Measurements from ENCODE around the gene SERPINA12.

SERPINA12 gene

DNA sequence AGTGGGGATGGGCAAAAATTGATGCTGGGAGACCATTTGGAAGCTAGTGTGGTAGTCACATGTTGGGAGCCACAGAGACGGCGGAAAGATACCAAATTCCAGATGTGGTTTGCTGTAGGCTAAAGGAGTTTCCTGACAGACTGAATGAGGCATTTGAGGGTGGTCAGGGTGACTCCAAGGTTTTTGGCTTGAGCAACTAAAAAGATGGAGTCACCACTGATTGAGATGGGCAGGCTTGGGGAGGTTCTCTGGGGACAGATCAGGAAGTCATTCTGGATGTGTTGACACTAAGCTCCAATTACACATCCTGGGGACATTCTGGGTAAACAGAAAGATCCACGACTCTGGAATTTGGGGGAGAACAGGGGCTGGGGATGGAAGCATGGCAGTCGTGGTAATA, 17.8 kb downstream of the SERPINA12 start:
- DNase-seq (ENCODE audit: low read depth), result no peak
- no peak overlapping the region for H3K4me3 ChIP-seq (ENCODE audit: low read length)
- TF ChIP-seq, protein P1, sequence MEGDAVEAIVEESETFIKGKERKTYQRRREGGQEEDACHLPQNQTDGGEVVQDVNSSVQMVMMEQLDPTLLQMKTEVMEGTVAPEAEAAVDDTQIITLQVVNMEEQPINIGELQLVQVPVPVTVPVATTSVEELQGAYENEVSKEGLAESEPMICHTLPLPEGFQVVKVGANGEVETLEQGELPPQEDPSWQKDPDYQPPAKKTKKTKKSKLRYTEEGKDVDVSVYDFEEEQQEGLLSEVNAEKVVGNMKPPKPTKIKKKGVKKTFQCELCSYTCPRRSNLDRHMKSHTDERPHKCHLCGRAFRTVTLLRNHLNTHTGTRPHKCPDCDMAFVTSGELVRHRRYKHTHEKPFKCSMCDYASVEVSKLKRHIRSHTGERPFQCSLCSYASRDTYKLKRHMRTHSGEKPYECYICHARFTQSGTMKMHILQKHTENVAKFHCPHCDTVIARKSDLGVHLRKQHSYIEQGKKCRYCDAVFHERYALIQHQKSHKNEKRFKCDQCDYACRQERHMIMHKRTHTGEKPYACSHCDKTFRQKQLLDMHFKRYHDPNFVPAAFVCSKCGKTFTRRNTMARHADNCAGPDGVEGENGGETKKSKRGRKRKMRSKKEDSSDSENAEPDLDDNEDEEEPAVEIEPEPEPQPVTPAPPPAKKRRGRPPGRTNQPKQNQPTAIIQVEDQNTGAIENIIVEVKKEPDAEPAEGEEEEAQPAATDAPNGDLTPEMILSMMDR (IDR thresholded peaks at IDR 0.05; ENCODE audit: insufficient read depth, low read depth, low read length, missing control alignments), result no peak

DNA sequence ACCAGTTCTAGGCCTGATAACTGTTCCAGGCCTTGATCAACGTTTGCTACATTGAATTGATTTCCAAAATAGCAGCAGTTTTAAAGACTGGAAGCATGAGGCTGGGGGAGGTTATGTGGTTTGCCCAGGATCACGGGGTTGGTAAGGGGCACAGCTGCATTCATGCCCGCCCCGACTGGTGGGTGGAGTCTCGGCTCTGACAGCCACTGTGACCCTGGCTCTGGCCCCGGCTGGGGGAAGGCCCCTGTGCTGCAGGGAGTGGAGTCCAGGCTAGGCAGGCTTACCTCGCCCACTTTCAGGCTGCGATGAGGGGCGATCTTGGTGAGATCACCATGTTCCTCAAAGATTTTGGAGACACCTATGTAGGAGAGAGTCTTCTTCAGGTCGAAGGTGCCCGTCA, 19.9 kb downstream of the SERPINA12 start:
- no peak for DNase-seq (ENCODE audit: low read depth)
- TF ChIP-seq, protein P1 (IDR thresholded peaks at IDR 0.05; ENCODE audit: insufficient read depth, low read depth, low read length, missing control alignments), result no peak
- no peak overlapping the region for H3K4me3 ChIP-seq (ENCODE audit: low read length)

- H3K4me3 ChIP-seq (ENCODE audit: low read length), result no peak overlapping the region
- DNase-seq (ENCODE audit: low read depth), result no peak
- TF ChIP-seq, protein P1 (IDR thresholded peaks at IDR 0.05; ENCODE audit: insufficient read depth, low read depth, low read length, missing control alignments), result no peak
Observed at GRCh38 chr14:94486883-94487282, 22.4 kb downstream of the SERPINA12 start.

DNA sequence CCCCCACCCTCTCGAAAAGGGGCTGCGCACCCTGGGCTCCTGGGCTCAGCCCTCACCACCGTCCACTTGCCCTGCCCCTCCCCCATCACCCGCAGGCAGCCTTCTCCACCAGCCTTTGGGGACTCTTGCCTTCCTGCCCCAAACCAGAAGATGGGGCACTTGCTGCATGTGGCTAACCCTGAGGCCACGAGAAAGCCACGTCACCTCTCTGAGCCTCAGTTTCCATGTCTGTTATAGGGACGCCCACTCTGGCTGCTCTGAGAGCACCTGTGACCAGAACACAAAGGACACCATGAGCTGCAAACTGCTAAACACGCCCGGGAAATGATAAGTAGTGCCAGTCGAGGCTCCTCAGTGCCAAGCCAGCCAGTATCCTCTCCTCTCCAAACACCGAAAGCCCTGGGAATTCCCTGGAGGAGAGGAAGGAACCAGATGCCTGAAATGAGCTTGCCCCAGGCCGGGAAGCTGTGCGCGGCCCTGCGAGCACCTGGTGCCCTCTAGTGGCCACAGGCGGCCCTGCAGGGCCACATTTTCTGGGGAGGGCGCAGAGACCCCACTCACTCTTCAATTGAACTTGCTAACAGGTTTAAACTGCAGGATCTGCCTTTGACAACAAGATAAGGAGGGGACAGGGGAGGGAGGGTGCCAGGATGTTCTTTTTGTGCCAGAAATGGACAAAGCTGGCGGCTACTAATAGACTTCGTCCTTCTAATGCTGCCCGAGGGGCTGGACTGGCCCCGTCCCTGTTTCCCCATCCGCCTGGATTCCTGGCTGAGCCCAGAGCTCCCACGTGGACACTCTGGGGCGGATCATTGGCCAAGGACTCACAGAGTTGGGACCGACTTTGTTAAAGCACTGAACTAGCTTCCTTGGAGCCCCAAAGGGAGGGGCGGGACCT, 23.1 kb downstream of the SERPINA12 start:
- H3K4me3 ChIP-seq (ENCODE audit: low read length), result no peak overlapping the region
- DNase-seq (ENCODE audit: low read depth), result peak; percentile 52
- TF ChIP-seq, protein P1 (IDR thresholded peaks at IDR 0.05; ENCODE audit: insufficient read depth, low read depth, low read length, missing control alignments), result peak; percentile 99

GRCh38 chr14:94484481-94484880, 24.8 kb downstream of the SERPINA12 start:
- TF ChIP-seq, protein P1 (IDR thresholded peaks at IDR 0.05; ENCODE audit: insufficient read depth, low read depth, low read length, missing control alignments), result no peak
- no peak for DNase-seq (ENCODE audit: low read depth)
- no peak overlapping the region for H3K4me3 ChIP-seq (ENCODE audit: low read length)

DNA sequence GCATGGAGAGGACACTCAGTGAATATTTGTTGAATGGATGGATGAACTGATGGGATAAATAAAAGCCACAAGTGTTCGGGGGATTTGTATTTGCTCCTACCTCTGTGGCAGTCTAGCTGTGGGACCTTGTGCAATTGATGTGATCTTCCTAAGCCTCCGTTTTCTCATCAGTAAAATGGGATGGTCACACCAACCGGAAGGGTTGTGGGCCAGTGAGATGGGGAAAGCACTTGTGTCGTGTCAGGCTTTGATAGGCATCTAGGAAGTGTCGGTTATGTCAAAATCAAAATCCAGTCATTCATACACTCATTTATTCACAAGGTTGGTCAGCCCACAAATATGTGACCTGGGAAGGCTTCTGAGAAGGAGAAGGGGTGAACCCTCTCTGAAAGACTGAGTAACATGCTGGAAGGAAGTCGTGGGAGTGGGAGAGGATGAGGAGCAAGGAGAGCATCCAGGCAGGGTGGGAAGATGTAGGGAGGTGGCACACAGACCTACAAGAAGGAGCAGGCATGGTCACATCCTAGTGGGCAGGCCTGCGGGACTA, 25.5 kb downstream of the SERPINA12 start:
- TF ChIP-seq, protein P1 (IDR thresholded peaks at IDR 0.05; ENCODE audit: insufficient read depth, low read depth, low read length, missing control alignments), result no peak
- DNase-seq (ENCODE audit: low read depth), result peak; percentile 29
- no peak overlapping the region for H3K4me3 ChIP-seq (ENCODE audit: low read length)
